NCI-H1694 (cell line): ENCODE data around the gene ITGB5.

Experiments
- DNase-seq: peaks from one replicate; lab custom pipeline; 2025; lab: John Stamatoyannopoulos, UW

The ITGB5 gene, protein sequence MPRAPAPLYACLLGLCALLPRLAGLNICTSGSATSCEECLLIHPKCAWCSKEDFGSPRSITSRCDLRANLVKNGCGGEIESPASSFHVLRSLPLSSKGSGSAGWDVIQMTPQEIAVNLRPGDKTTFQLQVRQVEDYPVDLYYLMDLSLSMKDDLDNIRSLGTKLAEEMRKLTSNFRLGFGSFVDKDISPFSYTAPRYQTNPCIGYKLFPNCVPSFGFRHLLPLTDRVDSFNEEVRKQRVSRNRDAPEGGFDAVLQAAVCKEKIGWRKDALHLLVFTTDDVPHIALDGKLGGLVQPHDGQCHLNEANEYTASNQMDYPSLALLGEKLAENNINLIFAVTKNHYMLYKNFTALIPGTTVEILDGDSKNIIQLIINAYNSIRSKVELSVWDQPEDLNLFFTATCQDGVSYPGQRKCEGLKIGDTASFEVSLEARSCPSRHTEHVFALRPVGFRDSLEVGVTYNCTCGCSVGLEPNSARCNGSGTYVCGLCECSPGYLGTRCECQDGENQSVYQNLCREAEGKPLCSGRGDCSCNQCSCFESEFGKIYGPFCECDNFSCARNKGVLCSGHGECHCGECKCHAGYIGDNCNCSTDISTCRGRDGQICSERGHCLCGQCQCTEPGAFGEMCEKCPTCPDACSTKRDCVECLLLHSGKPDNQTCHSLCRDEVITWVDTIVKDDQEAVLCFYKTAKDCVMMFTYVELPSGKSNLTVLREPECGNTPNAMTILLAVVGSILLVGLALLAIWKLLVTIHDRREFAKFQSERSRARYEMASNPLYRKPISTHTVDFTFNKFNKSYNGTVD

DNA sequence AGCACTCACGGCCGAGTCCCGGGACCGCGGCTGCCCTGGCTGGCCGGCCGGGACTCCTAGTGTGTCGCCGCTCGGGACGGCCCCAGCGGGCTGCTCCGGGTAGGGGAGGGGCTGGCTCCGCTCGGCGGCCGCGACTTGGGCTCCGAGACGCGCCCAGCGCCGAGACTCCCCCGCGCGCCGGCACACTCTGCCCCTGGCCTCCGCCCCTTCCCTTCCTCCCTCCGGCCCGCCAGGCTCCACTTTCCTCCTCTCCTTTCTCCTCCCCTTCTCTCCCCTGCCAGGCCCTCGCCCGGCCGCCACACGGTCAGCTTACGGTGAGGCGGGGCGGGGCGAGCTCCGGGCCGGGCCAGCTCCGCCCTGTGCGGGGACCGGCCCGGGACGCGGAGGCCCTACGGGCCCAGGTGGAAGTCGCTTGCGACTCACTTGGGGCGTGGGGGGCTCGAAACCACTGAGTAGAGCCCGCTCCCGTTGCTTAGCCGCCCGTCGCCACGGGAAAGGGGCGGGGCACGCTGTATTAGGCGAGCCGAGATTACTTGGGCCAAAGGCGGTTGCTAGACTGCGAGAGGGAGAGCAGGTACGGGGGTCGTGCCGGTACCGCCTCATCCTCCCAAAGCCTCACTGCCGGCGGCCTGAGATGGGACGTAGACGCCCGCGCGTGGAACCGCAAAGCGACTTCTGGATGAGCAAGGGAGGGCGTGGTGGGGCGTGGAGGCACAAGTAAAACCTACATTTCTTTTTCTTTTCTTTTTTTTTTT, at the start of gene ITGB5:
ITGB5 (minus strand) TSS at position 189 of the 755 bp plus-strand sequence. CDS start 365 bp downstream, outside the sequence.
- no peak for DNase-seq

DNA sequence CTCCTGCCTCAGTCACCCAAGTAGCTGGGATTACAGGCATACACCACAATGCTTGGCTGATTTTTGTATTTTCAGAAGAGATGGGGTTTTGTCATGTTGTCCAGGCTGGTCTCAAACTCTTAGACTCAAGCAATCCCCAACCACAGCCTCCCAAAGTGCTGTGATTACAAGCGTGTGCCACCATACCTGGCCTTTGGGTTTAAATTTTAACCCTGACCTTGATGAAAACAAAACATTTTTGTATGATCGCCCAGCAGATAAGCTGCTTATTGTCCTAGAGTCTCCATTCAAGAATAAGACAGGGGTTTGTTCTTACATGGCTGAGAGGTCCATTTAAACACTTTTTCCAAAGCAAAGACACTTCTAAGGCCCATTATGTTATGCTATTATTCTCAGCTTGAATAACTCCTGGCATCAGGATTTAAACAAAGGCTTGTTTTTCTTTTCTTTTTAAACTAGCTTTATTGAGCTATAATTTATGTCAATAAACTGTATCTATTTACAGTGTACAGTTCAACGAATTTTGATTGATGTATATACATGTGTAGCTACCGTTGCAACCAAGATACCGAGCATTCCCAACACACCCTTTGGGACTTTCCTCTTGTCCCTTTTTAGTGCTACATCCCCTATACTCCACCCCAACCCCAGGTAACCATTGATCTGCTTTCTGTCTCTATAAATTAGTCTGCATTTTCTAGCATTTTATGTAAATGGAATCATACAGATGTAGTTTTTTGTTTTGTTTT, 48.8 kb upstream of the ITGB5 start:
- no peak for DNase-seq

DNA sequence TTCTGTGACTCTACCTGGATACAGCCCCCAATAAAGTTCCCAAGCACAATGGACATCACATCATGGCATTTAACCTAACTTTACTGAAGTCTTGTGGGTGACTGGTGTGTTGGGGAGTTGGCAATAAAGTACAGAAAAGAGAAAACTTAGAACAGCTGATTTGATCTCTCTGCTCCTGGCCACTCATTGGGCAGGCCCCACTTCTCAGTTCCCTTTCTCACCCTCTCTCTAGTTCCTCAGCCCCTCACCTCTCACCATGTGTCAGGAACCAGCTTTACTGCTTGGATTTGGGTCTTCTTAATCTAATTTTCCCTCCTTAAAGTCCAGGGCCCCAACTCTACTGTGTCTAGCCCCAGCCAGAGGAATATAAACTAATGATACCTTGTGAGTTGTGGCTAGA, 48.1 kb upstream of the ITGB5 start:
- no peak for DNase-seq

DNA sequence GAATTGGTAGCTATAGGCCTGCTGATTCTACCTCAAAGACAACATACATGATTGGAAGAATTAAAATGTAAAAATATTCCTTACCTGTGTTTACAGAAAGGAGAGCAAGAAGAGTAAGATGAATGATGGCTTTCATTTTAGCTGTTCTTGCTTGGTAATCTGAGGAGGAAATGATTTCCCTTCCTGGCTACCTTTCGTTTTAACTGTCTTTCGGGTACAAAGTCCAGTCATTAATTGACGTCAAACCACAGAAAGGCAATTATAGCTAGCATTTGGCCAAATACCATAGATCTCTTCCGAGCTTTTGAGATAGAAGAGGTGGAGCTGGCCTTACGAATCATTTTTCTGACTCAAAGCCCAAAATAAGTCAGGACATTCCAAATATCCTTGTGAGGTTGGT, 47.4 kb upstream of the ITGB5 start, which contains the start of gene MUC13:
MUC13 (minus strand) TSS at position 175 of the 400 bp plus-strand sequence; CDS start at position 136, 39 bp downstream.
- DNase-seq: no peak

DNA sequence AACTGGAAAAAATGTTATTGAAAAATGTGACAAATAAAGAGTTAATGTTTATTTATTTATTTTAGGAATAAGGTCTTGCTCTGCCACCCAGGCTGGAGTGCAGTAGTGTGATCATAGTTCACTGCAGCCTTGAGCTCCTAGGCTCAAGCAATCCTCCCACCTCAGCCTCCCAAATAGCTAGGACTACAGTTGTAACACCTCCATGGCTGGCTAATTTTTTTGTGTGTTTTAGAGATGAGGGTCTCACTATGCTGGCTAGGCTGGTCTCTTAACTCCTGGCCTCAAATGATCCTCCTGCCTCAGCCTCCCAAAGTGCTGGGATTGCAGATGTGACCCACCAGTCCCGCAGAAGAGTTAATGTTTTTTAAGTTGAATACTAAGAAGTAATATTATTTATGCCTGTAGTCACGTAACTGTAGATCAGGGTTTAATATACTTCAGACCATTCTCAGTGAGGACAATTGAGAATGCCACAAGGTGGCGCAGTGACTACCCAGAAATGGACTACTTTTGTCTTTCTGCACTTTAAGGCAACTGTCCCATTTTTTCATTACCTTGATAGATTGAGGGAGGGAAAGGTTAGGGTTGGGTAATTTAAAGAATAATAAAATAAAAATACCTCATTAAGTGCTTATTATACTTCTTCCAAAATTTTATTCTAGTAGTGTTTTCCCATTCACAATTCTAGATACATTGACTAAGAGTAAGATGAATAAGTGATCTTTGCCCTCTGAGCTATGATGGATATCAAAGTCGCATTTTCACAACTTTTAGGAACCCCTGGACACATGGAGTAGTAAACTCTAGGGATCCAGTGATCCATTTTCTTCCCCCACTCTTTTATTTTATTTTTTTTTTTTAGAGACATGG, 41.4 kb upstream of the ITGB5 start:
- peak; percentile 84 for DNase-seq

DNA sequence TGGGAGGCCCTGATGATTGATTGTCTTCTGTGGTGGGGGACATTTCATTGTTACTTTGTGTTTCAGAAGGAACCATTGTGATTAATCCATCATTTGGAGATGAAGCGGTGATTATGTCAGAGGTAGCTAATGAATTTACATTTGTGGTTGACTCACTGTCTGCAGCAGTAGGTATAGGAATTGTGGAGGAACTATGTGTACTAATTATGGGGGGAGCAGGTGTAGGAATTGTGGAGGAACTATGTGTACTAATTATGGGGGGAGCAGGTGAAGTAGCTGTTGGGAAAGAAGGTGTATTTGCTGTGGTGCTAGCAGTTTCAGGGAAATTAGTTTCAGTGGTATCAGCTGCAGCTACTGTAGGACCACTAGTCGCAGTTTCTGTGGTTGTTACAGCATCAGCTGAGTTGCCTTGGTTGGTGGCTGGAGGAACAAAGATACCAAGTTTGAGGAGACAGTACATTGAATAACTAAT, 40.4 kb upstream of the ITGB5 start:
- DNase-seq: no peak

DNA sequence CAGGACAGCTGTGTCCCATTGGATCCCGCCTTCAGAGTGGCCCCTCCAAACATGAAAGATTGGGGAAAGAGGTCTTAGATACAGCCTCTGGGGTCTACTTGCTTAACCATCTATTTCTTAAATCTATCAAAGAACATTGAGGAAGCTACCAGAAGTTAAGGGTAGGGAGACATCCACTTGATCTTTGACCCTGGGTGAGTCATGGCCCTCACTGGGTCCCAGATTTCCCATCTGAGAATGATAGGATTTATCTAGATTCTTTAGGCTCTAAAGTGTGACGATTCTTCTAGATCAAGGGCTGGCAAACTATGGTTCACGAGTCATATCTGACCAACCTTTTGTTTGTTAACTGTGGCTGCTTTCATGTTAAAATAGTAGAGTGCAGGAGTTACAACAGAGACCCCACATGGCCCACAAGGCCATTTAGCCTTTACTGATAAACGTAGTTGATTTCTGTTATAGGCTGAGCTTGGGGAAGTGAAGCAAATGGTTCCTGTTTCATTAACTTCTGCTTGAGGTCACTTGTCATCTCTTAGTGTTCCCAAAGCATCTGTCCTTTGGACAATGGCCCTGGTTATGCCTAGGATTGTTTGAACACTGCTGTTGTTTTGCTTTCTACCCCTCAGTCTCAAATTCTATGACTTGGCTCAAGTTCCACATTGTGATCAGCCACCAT, 39.4 kb upstream of the ITGB5 start:
- no peak for DNase-seq

DNA sequence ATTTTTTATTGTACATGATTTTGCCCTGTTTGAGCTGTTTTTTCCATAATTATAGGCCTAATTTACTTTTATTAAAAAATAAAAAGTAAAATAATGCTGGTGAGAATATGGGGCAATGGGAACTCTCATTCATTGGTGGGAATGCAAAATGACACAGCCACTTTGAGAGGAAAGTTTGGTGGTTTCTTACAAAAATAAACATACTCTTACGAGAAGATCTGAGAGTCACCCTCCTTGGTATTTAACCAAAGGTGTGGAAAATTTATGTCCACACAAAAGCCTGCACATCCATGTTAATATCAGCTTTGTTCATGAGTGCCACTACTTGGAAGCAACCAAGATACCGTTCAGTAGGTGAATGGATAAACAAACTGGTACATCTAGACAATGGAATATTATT, 37.6 kb upstream of the ITGB5 start:
- DNase-seq: no peak

DNA sequence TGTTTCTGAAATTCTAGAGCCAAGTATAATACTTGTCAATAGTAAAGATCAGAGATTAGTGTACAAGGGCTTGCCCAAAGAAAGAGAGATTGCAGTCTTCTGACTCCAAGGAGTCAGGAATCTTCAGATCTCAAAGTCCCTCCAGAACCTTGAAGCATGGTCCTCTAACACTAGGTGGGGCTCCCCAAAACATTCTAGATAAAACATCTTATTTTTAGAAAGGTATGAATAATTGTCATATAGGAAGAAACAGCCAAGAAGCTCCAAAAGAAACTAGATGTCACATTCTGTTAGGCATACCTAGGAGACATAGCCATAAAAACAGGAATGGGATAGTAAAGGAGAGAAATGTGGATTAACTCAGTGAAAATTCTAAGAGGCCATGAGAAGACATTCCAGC, 36.7 kb upstream of the ITGB5 start:
- no peak for DNase-seq

DNA sequence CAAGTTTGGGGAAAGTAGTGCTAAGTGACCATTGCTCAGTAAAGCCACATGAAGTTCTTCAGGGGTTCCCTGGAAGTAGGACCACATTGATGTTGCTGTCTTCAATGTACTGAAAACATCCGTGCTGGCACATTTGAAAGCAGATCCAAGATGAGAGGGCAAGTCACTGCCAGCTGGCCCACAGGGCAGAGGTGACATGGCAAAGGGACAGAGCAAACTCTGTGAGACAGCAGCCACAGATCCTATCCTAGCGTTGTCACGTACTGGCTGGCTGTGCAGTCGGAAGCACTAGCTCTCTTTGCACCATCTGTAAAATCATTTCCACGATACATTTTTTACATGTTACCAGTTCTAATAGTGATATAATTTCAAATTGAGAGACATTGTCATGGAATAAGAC, 33.6 kb upstream of the ITGB5 start:
- DNase-seq: no peak

DNA sequence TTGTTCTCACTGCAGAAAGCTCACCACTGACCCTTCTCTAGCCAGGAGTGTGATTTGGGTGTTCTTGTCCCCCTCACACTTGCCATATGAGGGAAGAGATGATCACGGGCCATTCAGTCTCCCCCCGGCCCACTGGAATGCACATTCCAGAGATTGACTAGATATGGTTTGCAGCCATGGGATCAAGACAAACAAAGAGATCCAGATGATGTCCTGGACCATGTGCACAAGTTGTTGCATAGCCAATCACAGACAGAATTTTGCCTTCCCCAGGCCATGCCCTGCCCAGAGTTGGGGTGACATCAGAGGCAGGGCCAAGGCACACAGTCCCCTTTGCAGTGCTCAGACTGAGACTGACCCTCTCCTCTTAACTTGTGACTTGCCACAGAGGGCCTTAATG, 32.6 kb upstream of the ITGB5 start:
- no peak for DNase-seq

DNA sequence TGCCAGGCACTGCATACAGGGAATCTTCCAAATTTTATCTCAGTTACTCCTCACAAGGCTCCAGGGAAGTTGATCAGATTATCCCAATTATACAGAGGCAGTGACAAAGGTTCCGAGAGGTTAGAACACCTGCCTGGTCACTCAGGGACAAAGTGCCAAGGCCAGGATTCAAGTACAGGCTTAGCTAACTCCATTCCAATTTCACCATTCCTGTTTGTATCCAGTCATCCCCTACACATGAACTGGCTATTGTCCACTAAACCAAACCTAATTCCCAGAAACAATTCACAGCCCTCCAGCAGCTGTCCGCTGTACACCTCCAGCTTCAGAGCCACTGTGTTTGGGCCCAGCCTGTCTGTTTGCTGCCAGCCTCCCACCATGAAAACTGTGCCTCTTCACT, 31.4 kb upstream of the ITGB5 start:
- no peak for DNase-seq

DNA sequence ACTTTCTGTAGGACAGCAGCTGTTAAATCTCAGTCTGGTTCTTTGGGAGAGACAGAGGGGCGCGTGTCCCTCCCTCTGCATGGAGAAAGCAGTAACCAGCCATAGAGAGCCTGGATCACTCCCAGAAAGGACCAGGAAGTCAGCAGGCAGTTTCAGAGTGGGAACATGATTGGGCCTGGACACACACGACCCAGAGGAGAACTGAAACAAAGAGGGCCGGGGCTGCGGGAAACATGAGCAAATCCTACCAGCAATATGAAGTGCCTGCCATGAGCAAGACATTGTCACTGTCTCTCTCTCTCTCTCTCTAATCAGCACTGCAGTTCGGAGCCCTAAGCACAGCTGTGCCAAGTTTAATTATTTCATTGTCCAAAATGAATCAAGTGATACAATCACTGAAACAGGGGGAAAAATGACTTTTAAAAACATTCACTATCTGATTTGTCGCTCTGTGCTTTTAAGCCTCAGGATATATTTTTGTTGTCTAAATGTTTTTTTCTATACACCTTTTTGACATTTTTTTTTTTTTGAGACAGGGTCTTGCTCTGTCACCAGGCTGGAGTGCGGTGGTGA, 29.8 kb upstream of the ITGB5 start:
- no peak for DNase-seq

DNA sequence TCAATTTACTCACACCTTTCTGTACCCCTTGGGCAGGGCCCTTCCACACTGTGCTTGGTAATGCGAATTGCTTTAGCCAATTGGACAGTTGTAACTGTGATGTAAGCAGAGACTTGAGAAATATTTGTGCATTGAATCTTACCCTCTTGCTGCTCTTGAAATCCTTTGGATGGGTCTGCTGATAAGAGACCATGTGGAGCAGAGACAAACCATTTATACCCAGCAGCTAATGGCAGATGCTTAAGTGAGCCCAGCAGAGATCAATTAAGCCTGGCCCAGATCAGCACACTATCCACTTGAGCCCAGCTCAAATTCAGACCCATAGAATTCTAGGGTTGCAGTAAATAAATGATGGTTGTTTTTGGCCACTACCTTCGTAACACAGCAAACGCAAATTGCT, 28.1 kb upstream of the ITGB5 start:
- DNase-seq: no peak

DNA sequence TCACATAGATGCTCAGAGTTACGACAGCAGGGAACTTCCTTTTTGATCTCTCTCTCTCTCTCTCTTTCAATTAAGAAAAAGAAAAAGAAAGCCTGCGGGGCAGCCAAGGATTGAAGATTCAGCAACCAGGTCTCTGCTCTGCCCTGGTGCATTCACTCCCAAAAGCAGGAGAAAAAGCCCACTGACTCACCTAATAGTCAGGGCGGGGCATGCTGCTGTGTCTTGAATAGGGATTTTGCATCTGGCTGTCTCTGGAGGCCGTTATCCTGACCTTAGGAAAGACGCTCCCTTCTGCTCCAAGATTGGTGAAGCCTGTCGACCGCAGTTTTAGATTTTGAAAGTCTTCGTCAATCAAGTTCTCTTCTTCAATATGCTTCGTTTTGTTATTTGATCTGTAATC, 20.8 kb upstream of the ITGB5 start:
- DNase-seq: no peak

DNA sequence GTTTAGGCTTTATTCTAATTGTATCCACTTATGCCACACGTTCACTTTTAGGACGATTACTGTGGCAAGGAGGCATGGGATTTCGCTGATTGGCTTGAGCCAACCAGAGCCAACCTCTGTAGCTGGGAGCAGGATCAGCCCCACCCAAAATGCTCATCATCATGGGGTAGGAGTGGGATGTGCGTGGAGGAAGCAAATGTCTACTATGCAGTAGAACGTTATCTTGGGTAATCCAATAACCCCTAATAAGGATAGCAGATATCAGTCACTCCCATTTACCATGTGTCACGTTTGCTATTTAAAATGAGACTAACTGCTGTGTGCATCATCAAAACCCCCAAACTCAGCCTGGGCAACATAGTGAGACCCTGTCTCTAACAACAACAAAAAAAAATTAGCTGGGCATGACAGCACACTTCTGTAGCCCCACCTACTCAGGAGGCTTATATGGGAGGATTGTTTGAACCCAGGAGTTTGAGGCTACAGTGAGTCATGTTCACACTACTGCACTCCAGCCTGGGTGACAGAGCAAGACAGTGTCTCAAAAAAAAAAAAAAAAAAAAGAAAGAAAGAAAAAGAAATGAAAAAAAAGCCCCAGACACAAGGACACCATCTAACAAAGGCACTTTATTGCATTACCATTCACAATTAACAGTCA, 17.8 kb upstream of the ITGB5 start:
- no peak for DNase-seq

DNA sequence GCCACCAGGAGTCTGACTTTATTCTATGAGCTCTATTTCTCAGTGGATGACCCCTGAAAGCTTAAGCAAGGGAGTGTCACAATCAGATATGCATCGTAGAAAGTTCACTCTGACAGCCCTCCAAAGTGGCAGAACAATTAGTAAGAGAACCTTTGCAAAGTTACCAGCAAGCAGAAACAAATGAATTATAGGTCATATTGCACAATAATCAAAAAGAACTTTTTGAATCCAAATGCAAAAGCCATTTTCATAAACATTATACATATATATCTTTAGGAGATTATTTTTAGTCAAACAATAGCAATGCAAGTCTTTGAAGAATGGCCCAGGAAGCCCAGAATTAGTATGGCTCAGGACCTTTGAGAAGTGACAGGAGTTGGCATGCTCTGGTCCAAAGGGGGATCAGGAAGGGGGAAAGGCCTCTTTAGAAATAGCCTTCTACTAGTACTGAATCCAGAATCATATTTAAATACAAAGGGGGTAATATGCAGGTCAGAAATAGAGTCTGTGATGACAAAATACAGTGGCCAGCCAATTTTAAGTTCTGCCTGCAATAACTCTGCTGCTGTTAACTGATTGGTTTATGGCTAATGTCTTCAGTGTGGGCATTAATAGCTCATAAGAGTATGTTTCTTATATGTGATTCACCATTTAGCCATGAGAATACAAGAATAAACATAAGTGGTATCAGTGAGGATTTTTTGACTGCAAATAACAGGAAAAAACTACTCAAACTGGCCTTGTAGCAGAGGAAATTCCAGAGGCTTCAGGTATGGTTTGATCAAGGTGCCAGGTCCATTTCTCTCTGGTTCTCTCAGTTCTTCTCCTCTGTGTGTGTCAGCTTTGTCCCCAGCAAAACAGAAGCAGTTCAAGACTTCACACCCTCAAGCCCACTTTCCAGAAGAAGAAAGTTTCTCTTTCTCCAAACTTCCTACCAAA, 17.0 kb upstream of the ITGB5 start:
- DNase-seq: no peak
